Breast epithelium (tissue), 4 donors: ENCODE data around the gene GDF2. TPM values are rescaled to one million over a fixed set of nuclear protein-coding genes. Genes with fewer than 3 reads are reported as not detected.

Experiments
- DNase-seq, 2 donors: peaks; one replicate each; pipeline ENCODE4 v3.0.0-alpha.2; 2019; ENCODE audit warnings: low spot score in 2 of 2
- H3K27ac ChIP-seq, 2 donors: fragments of 200-600 bp; sonication (generic) in 1 of 2; one replicate each; pipeline ENCODE4 v1.5.1; 2016 to 2019; ENCODE audit warnings: mild to moderate bottlenecking in 1 of 2
- H3K27me3 ChIP-seq, 2 donors: fragments of 200-600 bp; sonication (generic) in 1 of 2; one replicate each; pipeline versions ENCODE4 v1.5.1 to v1.6.0; 2017 to 2019; ENCODE audit warnings: control low read depth in 1 of 2, mild to moderate bottlenecking in 1 of 2
- H3K36me3 ChIP-seq: fragments of 200-600 bp; one replicate; pipeline ENCODE4 v1.5.1; 2019
- H3K4me1 ChIP-seq, 2 donors: fragments of 200-600 bp; sonication (generic); one replicate each; pipeline ENCODE4 v1.5.1; 2016 to 2019; ENCODE audit warnings: control low read depth in 1 of 2
- H3K4me3 ChIP-seq, 3 donors: fragments of 200-600 bp; sonication (generic); 1 replicate in 2 of 3; 2 replicates in 1 of 3; pipeline ENCODE4 v1.5.1; 2016 to 2019; ENCODE audit warnings: mild to moderate bottlenecking in 3 of 3, moderate library complexity in 2 of 3
- H3K9me3 ChIP-seq, 2 donors: fragments of 200-600 bp; sonication (generic) in 1 of 2; one replicate each; pipeline ENCODE4 v1.5.1; 2016 to 2019; ENCODE audit warnings: control low read depth in 1 of 2
- POLR2A ChIP-seq: fragments of 450-650 bp; IDR thresholded peaks from one replicate; pipeline ENCODE4 v1.6.1; 2016; ENCODE audit warnings: antibody characterized with exemption, mild to moderate bottlenecking, moderate library complexity
- POLR2AphosphoS5 ChIP-seq, 3 donors: sonication (generic); formaldehyde crosslinking; IDR thresholded peaks; one replicate each; pipeline ENCODE4 v1.6.1; 2017; ENCODE audit warnings: antibody characterized with exemption in 3 of 3
- intact Hi-C: fragments of 100-400 bp; cut with DNase I; formaldehyde crosslinking; loops from one replicate; pipeline ENCODE4 v1.15.1; 2023; ENCODE audit warnings: low total_unique reads
- total RNA-seq, 3 donors: library from RNA; depleted of rRNA; stranded (reverse); fragments of >200 nt; gene quantifications; one replicate each; pipeline ENCODE4 v1.1.0, GENCODE V29; 2016
- TF ChIP-seq, protein P1 (sequence below), 3 donors: fragments of 450-650 bp; IDR thresholded peaks; one replicate each; pipeline ENCODE4 v1.5.1; 2016 to 2017; ENCODE audit warnings: antibody characterized with exemption in 3 of 3, mild to moderate bottlenecking in 3 of 3, moderate library complexity in 3 of 3

GDF2 gene
- total RNA-seq, 3 donors from 2014 or later = not detected

DNA sequence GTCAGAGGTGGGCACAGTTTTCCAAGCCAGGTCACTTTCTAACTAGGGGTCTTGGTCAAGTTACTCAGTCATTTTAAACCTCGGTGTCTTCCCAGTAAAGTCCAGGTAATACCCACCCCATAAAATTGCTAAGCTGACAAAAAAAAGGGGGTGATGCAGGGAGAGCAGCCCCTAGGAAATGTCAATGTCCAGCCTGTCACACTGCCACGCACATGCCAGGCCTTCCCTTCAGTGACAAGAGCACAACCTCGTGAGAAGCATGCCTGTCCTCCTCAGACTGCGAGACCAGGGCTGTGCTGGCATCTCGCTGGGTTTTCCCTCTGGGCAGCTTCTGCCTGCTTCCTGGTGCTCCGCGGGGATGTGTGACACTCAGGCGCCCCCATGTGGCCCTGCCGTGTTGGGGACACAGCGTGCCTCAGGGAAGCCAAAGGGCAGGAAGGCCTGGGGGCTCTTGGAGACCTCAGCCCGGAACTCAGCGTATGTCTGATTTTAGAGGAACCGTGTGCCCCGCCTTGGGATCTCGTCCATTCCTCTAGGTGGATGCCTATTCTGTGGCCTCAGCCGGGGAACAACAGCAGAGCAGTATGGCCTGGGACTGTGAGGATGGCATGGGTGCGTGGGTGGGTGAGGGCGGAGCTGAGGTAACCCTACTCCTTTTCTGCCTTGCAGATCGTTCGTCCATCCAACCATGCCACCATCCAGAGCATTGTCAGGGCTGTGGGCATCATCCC is 10.2 kb upstream of the GDF2 start:
- intact Hi-C loops = no loop called here
- no peaks in the 10 kb centered on the region for H3K4me1 ChIP-seq
- TF ChIP-seq POLR2AphosphoS5 (IDR thresholded peaks at IDR 0.05) = peak in 1 of 3 donors; percentile 38
- TF ChIP-seq, protein P1, sequence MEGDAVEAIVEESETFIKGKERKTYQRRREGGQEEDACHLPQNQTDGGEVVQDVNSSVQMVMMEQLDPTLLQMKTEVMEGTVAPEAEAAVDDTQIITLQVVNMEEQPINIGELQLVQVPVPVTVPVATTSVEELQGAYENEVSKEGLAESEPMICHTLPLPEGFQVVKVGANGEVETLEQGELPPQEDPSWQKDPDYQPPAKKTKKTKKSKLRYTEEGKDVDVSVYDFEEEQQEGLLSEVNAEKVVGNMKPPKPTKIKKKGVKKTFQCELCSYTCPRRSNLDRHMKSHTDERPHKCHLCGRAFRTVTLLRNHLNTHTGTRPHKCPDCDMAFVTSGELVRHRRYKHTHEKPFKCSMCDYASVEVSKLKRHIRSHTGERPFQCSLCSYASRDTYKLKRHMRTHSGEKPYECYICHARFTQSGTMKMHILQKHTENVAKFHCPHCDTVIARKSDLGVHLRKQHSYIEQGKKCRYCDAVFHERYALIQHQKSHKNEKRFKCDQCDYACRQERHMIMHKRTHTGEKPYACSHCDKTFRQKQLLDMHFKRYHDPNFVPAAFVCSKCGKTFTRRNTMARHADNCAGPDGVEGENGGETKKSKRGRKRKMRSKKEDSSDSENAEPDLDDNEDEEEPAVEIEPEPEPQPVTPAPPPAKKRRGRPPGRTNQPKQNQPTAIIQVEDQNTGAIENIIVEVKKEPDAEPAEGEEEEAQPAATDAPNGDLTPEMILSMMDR (IDR thresholded peaks at IDR 0.05) = peak in 2 of 3 donors; percentile 77 to 89
- no peak for TF ChIP-seq POLR2A
- H3K36me3 ChIP-seq = no peaks in the 10 kb centered on the region
- no peaks in the 10 kb centered on the region for H3K9me3 ChIP-seq
- H3K27me3 ChIP-seq = no peaks in the 10 kb centered on the region
- DNase-seq = peak; percentile 63 to 78
- no peak overlapping the region for H3K4me3 ChIP-seq
- no peak overlapping the region for H3K27ac ChIP-seq

DNA sequence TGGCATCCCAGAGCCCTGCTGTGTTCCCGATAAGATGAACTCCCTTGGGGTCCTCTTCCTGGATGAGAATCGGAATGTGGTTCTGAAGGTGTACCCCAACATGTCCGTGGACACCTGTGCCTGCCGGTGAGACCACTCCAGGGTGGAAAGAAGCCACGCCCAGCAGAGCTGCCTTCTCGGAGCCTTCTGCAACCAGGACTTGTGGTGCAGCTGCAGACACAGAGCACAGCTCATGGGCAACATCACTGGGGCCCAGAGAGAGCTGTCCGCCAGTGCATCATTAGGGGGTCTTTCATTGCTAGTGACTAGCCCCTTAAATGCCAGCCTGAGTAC is 9.6 kb upstream of the GDF2 start:
- no peaks in the 10 kb centered on the region for H3K4me1 ChIP-seq
- H3K9me3 ChIP-seq = no peaks in the 10 kb centered on the region
- no peak overlapping the region for H3K27ac ChIP-seq
- TF ChIP-seq POLR2AphosphoS5 (IDR thresholded peaks at IDR 0.05) = no peak
- no peaks in the 10 kb centered on the region for H3K27me3 ChIP-seq
- no peak for DNase-seq
- H3K36me3 ChIP-seq = no peaks in the 10 kb centered on the region
- intact Hi-C loops = no loop called here
- no peak overlapping the region for H3K4me3 ChIP-seq

DNA sequence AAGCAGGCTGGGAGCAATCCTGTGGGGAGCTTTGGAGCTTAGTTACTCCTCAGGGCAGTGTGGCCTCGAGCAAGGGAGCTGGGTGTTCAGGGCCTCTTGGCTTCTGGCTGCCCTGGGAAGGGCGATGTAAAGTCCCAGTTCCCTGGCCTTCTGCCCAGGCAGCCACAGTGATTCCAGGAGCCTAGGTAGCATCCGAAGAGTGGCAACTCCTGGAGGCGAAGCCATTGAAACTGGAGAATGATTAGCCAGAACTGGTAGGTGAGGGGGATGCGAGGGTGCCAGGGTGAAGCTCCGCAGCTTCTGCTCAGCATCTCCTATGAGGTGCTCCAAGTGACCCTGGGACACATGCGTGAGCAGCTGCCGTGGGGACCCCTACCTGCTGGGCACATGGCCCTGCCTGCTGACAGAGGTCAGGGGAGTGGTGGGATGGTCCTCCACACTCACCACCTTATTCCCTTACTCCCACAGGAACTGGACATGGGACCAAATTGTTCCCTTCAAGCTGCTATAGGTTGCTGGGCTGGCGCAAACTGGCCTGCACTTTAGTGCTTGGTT is 7.8 kb upstream of the GDF2 start:
- H3K4me1 ChIP-seq = no peaks in the 10 kb centered on the region
- no peaks in the 10 kb centered on the region for H3K36me3 ChIP-seq
- no peaks in the 10 kb centered on the region for H3K9me3 ChIP-seq
- TF ChIP-seq POLR2AphosphoS5 (IDR thresholded peaks at IDR 0.05) = no peak
- no peak for TF ChIP-seq POLR2A
- TF ChIP-seq, protein P1 (IDR thresholded peaks at IDR 0.05) = no peak
- intact Hi-C loops = no loop called here
- no peak overlapping the region for H3K4me3 ChIP-seq
- H3K27me3 ChIP-seq = no peaks in the 10 kb centered on the region
- DNase-seq = no peak
- H3K27ac ChIP-seq = no peak overlapping the region

DNA sequence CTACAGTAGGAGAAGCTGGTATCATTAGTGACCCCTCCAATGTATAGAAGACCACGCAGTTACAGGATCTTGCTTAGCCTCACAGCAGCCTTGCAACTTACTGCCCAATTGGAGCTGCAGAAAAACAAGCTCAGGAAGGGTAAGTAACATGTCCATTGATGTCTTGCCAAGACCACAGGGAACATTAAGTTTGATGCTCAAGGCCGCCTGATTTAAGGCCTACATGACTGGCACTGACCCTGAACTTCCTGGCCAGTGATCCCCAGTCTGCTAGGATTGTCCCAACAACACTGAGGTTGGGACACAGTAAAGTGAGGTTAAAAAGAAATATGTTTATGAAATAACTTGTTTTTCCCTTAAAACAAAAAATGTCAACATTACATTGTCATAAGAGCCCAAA is 6.8 kb upstream of the GDF2 start:
- H3K4me1 ChIP-seq = no peaks in the 10 kb centered on the region
- no peaks in the 10 kb centered on the region for H3K27me3 ChIP-seq
- H3K9me3 ChIP-seq = no peaks in the 10 kb centered on the region
- no peak for DNase-seq
- TF ChIP-seq, protein P1 (IDR thresholded peaks at IDR 0.05) = no peak
- TF ChIP-seq POLR2A (no peak), POLR2AphosphoS5 (IDR thresholded peaks at IDR 0.05) (no peak)
- no peak overlapping the region for H3K4me3 ChIP-seq
- H3K36me3 ChIP-seq = no peaks in the 10 kb centered on the region
- no peak overlapping the region for H3K27ac ChIP-seq
- intact Hi-C loops = no loop called here

DNA sequence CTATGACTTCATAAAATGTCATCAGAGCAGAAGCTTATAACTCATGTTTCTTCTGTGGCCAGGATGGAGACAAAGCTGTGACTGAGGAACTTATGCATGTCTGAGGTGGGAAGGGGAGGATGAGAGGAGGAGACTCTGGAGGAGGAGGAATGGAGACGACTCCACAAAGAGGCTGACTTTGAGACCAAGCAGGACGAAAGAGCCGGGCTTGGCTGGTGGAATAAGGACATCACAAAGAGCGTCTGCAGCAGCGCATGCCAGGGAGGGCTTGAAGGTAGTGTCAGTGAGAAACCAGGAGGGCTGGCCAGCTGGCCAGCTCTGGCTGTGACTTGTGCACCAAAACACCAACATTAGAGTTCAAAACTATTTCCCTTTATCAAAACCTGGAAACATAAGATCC is 6.1 kb upstream of the GDF2 start:
- TF ChIP-seq, protein P1 (IDR thresholded peaks at IDR 0.05) = no peak
- TF ChIP-seq POLR2AphosphoS5 (IDR thresholded peaks at IDR 0.05) = no peak
- TF ChIP-seq POLR2A = no peak
- intact Hi-C loops = no loop called here

More for the DNA sequence above, 6.1 kb upstream of the GDF2 start:
- Histone ChIP-seq H3K27ac (no peak overlapping the region), H3K27me3 (no peaks in the 10 kb centered on the region), H3K36me3 (no peaks in the 10 kb centered on the region), H3K9me3 (no peaks in the 10 kb centered on the region), H3K4me3 (no peak overlapping the region), H3K4me1 (no peaks in the 10 kb centered on the region)
- no peak for DNase-seq
